CD14-positive monocyte (primary cell): ENCODE data around the gene NMUR2. TPM values are rescaled to one million over a fixed set of nuclear protein-coding genes. Genes with fewer than 3 reads are reported as not detected.

Source experiments
- DNase-seq, 3 donors: peaks; one replicate each; pipeline ENCODE4 v3.0.0-alpha.2; 2011 to 2022
- H2AFZ ChIP-seq: 2 replicates; pipeline ENCODE4 v1.6.0; 2012; ENCODE audit warnings: mild to moderate bottlenecking, low read depth, low read length, inconsistent platforms; ENCODE audit not compliant: insufficient read depth, poor library complexity, severe bottlenecking
- H3K27ac ChIP-seq, 2 donors: 1 replicate in 1 of 2; 2 replicates in 1 of 2; pipeline ENCODE4 v1.5.1; 2012 to 2013; ENCODE audit warnings: low read length in 2 of 2, control low read depth in 1 of 2, inconsistent platforms in 1 of 2, low read depth in 1 of 2, mild to moderate bottlenecking in 1 of 2
- H3K27me3 ChIP-seq, 2 donors: one replicate each; pipeline versions ENCODE4 v1.6.0 to v1.6.1; 2011 to 2013; ENCODE audit warnings: low read length in 2 of 2; ENCODE audit not compliant: control insufficient read depth in 2 of 2, insufficient read depth in 2 of 2
- H3K36me3 ChIP-seq, 2 donors: replicated peaks in 1 of 2; 1 replicate in 1 of 2; 2 replicates in 1 of 2; pipeline versions ENCODE4 v1.5.1 to v1.6.1; 2012 to 2013; ENCODE audit warnings: low read length in 2 of 2, control low read depth in 1 of 2, inconsistent platforms in 1 of 2, mild to moderate bottlenecking in 1 of 2; ENCODE audit not compliant: insufficient read depth in 2 of 2, control insufficient read depth in 1 of 2
- H3K4me1 ChIP-seq, 2 donors: 1 replicate in 1 of 2; 2 replicates in 1 of 2; pipeline versions ENCODE4 v1.5.1 to v1.6.1; 2012 to 2013; ENCODE audit warnings: low read length in 2 of 2, control low read depth in 1 of 2, inconsistent platforms in 1 of 2, mild to moderate bottlenecking in 1 of 2, moderate library complexity in 1 of 2; ENCODE audit not compliant: insufficient read depth in 2 of 2, control insufficient read depth in 1 of 2
- H3K4me2 ChIP-seq: replicated peaks from 2 replicates; pipeline ENCODE3; 2012; ENCODE audit warnings: low read length, moderate library complexity, mild to moderate bottlenecking; ENCODE audit not compliant: poor library complexity, severe bottlenecking; ENCODE audit errors: extremely low read depth
- H3K4me3 ChIP-seq, 3 experiments: fragments of 200-600 bp in 1 of 3; sonication (generic) in 1 of 3; replicated peaks in 1 of 3; 1 replicate in 2 of 3; 2 replicates in 1 of 3; pipeline ENCODE4 v1.5.1; 2011 to 2013; ENCODE audit warnings: low read length in 3 of 3, mild to moderate bottlenecking in 3 of 3, control low read depth in 2 of 3, low read depth in 2 of 3, inconsistent platforms in 1 of 3, moderate library complexity in 1 of 3
- H3K79me2 ChIP-seq: 2 replicates; pipeline ENCODE4 v1.6.0; 2012; ENCODE audit warnings: mild to moderate bottlenecking, control low read depth, inconsistent platforms, low read length, moderate library complexity; ENCODE audit not compliant: insufficient read depth
- H3K9ac ChIP-seq: 2 replicates; pipeline ENCODE4 v1.6.0; 2017; ENCODE audit warnings: low read length, mild to moderate bottlenecking; ENCODE audit not compliant: insufficient read depth, poor library complexity, severe bottlenecking
- H3K9me3 ChIP-seq, 2 donors: replicated peaks in 1 of 2; 1 replicate in 1 of 2; 2 replicates in 1 of 2; pipeline versions ENCODE4 v1.5.1 to v1.6.1; 2012 to 2013; ENCODE audit warnings: low read length in 2 of 2, control low read depth in 1 of 2; ENCODE audit not compliant: control insufficient read depth in 1 of 2, insufficient read depth in 1 of 2
- H4K20me1 ChIP-seq: 2 replicates; pipeline ENCODE4 v1.6.0; 2012; ENCODE audit warnings: mild to moderate bottlenecking, low read length, control low read depth, moderate library complexity; ENCODE audit not compliant: insufficient read depth
- H3K27ac Mint-ChIP-seq, 7 donors: one replicate each; pipeline ENCODE4 v1.8.0; 2020; ENCODE audit warnings: mild to moderate bottlenecking in 7 of 7, mixed read lengths in 7 of 7, moderate library complexity in 6 of 7, inconsistent platforms in 2 of 7
- H3K27me3 Mint-ChIP-seq, 3 donors: one replicate each; pipeline ENCODE4 v1.8.0; 2021 to 2022; ENCODE audit warnings: low read depth in 3 of 3, mild to moderate bottlenecking in 3 of 3, mixed read lengths in 3 of 3, moderate library complexity in 3 of 3, inconsistent platforms in 1 of 3
- H3K36me3 Mint-ChIP-seq, 2 donors: one replicate each; pipeline ENCODE4 v1.8.0; 2020; ENCODE audit warnings: mixed read lengths in 2 of 2, inconsistent platforms in 1 of 2, mild to moderate bottlenecking in 1 of 2
- H3K4me1 Mint-ChIP-seq: one replicate; pipeline ENCODE4 v1.8.0; 2020; ENCODE audit warnings: mild to moderate bottlenecking, mixed read lengths
- H3K4me3 Mint-ChIP-seq, 2 donors: one replicate each; pipeline ENCODE4 v1.8.0; 2020; ENCODE audit warnings: mild to moderate bottlenecking in 2 of 2, mixed read lengths in 2 of 2, moderate library complexity in 1 of 2
- H3K9me3 Mint-ChIP-seq, 7 donors: one replicate each; pipeline ENCODE4 v1.8.0; 2020 to 2022; ENCODE audit warnings: mixed read lengths in 7 of 7, mild to moderate bottlenecking in 6 of 7, moderate library complexity in 6 of 7, inconsistent platforms in 2 of 7
- CTCF ChIP-seq: fragments of 200-600 bp; IDR thresholded peaks from one replicate; pipeline ENCODE4 v1.8.0; 2022; ENCODE audit warnings: antibody characterized with exemption, mild to moderate bottlenecking
- WGBS: methylation state at CpG from one replicate; pipeline ENCODE4 v1.1.5; 2013; ENCODE audit warnings: missing lambda C conversion rate; ENCODE audit not compliant: insufficient coverage; 5-methylcytosine and 5-hydroxymethylcytosine counted together
- intact Hi-C, 2 donors: fragments of 100-400 bp; cut with micrococcal nuclease; formaldehyde crosslinking; loops; one replicate each; pipeline versions ENCODE4 v1.15.0 to v1.15.1; 2023
- polyA plus RNA-seq, 3 donors: library from polyadenylated mRNA; depleted of rRNA in 1 of 3; unstranded in 2 of 3; stranded (reverse) in 1 of 3; fragments of 300-500 nt in 2 of 3; fragments of >200 nt in 1 of 3; fragmentation: Illumina TruSeq in 2 of 3; gene quantifications; 1 replicate in 2 of 3; 2 replicates in 1 of 3; pipeline ENCODE4 v1.2.3, GENCODE V29; 2012 to 2021

The NMUR2 gene
- polyA plus RNA-seq, 3 donors: not detected

GRCh38 chr5:152372875-152373274 is 32.2 kb downstream of the NMUR2 start:
- no peaks in the 10 kb centered on the region for H3K9me3 ChIP-seq
- H2AFZ ChIP-seq: no peak overlapping the region
- H3K27me3 Mint-ChIP-seq: peaks cover 0 to 1% (median 0%) of the 10 kb centered on the region in 3 donors
- H3K79me2 ChIP-seq: no peaks in the 10 kb centered on the region
- DNase-seq: no peak
- 0% methylated on average over 1 of the region's 1 CpG for WGBS
- no peaks in the 10 kb centered on the region for H3K36me3 Mint-ChIP-seq
- H3K9me3 Mint-ChIP-seq: no peaks in the 10 kb centered on the region
- no peak overlapping the region for H3K27ac Mint-ChIP-seq
- no peak overlapping the region for H3K4me3 ChIP-seq
- H3K36me3 ChIP-seq: no peaks in the 10 kb centered on the region
- no peaks in the 10 kb centered on the region for H3K4me1 ChIP-seq
- no peak for TF ChIP-seq CTCF
- H3K4me2 ChIP-seq: no peak overlapping the region
- no peak overlapping the region for H3K4me3 Mint-ChIP-seq
- no peak overlapping the region for H3K9ac ChIP-seq
- H3K4me1 Mint-ChIP-seq: no peaks in the 10 kb centered on the region
- H3K27me3 ChIP-seq: no peaks in the 10 kb centered on the region
- no peak overlapping the region for H3K27ac ChIP-seq
- H4K20me1 ChIP-seq: no peaks in the 10 kb centered on the region
- intact Hi-C loops: no loop called here

- Histone ChIP-seq H3K4me1 (no peaks in the 10 kb centered on the region), H3K4me3 (no peak overlapping the region), H3K79me2 (no peaks in the 10 kb centered on the region), H3K9ac (no peak overlapping the region), H3K27ac (no peak overlapping the region), H2AFZ (no peak overlapping the region), H4K20me1 (no peaks in the 10 kb centered on the region), H3K4me2 (no peak overlapping the region), H3K9me3 (no peaks in the 10 kb centered on the region), H3K27me3 (no peaks in the 10 kb centered on the region), H3K36me3 (no peaks in the 10 kb centered on the region)
- no peaks in the 10 kb centered on the region for H3K36me3 Mint-ChIP-seq
- no peak for DNase-seq
- no peak overlapping the region for H3K27ac Mint-ChIP-seq
- intact Hi-C loops: no loop called here
- no peaks in the 10 kb centered on the region for H3K4me1 Mint-ChIP-seq
- no peak for TF ChIP-seq CTCF
- H3K27me3 Mint-ChIP-seq: no peaks in the 10 kb centered on the region
- no peak overlapping the region for H3K4me3 Mint-ChIP-seq
- H3K9me3 Mint-ChIP-seq: peaks cover 0 to 3% (median 0%) of the 10 kb centered on the region in 7 donors
Observed at GRCh38 chr5:152369298-152369697, 35.8 kb downstream of the NMUR2 start.
